Endothelial cell of umbilical vein (primary cell): ENCODE results near the gene PHPT1.

ENCODE experiments used
- EZH2 ChIP-seq: IDR thresholded peaks from 2 replicates; pipeline ENCODE4 v1.6.1; 2012; ENCODE audit warnings: borderline replicate concordance, low read depth, mild to moderate bottlenecking, moderate library complexity, low read length, inconsistent platforms; ENCODE audit not compliant: severe bottlenecking
- GATA2 ChIP-seq: IDR thresholded peaks from 2 replicates; pipeline ENCODE4 v1.7.0; 2011; ENCODE audit warnings: low read depth, mild to moderate bottlenecking, moderate library complexity, mixed read lengths, low read length; ENCODE audit not compliant: insufficient read length, insufficient read depth
- JUN ChIP-seq: IDR thresholded peaks from 2 replicates; pipeline ENCODE4 v1.6.1; 2011; ENCODE audit warnings: borderline replicate concordance, low read depth; ENCODE audit not compliant: insufficient read length, insufficient read depth
- MYC ChIP-seq: IDR thresholded peaks from one replicate; pipeline ENCODE4 v1.6.1; 2011; ENCODE audit warnings: mild to moderate bottlenecking, low read depth, low read length
- POLR2A ChIP-seq: IDR thresholded peaks from 2 replicates; pipeline ENCODE4 v1.6.1; 2012; ENCODE audit warnings: low read depth, mild to moderate bottlenecking, control low read depth, low read length
- POLR2AphosphoS5 ChIP-seq: IDR thresholded peaks from 2 replicates; pipeline ENCODE4 v1.6.1; 2012; ENCODE audit warnings: low read depth, mild to moderate bottlenecking, control low read depth, low read length, moderate library complexity; ENCODE audit not compliant: insufficient read depth
- TF ChIP-seq, protein P1 (sequence below), 2 donors: IDR thresholded peaks; 1 replicate in 1 of 2; 2 replicates in 1 of 2; pipeline ENCODE4 v1.5.1; 2011; ENCODE audit warnings: low read length in 2 of 2, mild to moderate bottlenecking in 2 of 2, moderate library complexity in 2 of 2, control low read depth in 1 of 2, inconsistent platforms in 1 of 2, low read depth in 1 of 2; ENCODE audit not compliant: insufficient read depth in 1 of 2; ENCODE audit errors: extremely low read depth in 1 of 2

DNA sequence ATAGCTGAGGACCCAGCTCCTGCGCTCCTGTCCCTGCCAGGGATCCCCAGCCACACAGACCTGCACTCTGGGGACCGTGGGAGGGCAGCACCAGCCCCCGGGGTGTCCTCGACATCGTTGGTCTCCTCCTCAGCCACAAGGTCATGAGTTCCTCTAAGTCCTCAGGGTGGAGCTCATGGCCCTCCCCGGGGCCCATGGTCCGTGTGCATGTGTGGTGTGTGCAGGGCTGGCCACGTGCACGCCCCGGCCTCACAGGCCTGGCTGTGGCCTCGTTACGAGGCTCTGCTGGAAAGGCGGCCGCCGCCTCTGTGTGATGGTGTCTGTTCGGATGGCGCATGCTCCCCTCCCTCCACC, 23.0 kb upstream of the PHPT1 start:
- no peak for TF ChIP-seq EZH2
- TF ChIP-seq, protein P1, sequence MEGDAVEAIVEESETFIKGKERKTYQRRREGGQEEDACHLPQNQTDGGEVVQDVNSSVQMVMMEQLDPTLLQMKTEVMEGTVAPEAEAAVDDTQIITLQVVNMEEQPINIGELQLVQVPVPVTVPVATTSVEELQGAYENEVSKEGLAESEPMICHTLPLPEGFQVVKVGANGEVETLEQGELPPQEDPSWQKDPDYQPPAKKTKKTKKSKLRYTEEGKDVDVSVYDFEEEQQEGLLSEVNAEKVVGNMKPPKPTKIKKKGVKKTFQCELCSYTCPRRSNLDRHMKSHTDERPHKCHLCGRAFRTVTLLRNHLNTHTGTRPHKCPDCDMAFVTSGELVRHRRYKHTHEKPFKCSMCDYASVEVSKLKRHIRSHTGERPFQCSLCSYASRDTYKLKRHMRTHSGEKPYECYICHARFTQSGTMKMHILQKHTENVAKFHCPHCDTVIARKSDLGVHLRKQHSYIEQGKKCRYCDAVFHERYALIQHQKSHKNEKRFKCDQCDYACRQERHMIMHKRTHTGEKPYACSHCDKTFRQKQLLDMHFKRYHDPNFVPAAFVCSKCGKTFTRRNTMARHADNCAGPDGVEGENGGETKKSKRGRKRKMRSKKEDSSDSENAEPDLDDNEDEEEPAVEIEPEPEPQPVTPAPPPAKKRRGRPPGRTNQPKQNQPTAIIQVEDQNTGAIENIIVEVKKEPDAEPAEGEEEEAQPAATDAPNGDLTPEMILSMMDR (IDR thresholded peaks at IDR 0.05; ENCODE audit: extremely low read depth in 1 of 2, insufficient read depth in 1 of 2, low read depth in 1 of 2, low read length in 2 of 2), result no peak
- TF ChIP-seq JUN, result no peak
- TF ChIP-seq POLR2A, result no peak
- TF ChIP-seq POLR2AphosphoS5, result no peak
- no peak for TF ChIP-seq MYC
- TF ChIP-seq GATA2, result no peak
